Heart left ventricle (tissue), 16 donors: ENCODE results near the gene GNS. TPM values are rescaled to one million over a fixed set of nuclear protein-coding genes. Genes with fewer than 3 reads are reported as not detected.
A peak's percentile ranks its signal among the peaks of the same experiment; 100 is the strongest.

Experiments
- ATAC-seq, 4 donors: fragments of 200-7000 bp; cut with Tn5 transposase; one replicate each; pipeline ENCODE4 v1.9.1; 2020 to 2022; ENCODE audit warnings: moderate library complexity in 4 of 4, mild to moderate bottlenecking in 3 of 4, moderate number of reproducible peaks in 1 of 4
- DNase-seq, 5 donors: peaks; one replicate each; pipeline ENCODE4 v3.0.0-alpha.2; 2020
- H3K27ac ChIP-seq, 12 donors: fragments of 200-600 bp; sonication (generic) in 4 of 12; one replicate each; pipeline versions ENCODE4 v1.5.0 to v1.8.0; 2016 to 2022; ENCODE audit warnings: mild to moderate bottlenecking in 2 of 12
- H3K27me3 ChIP-seq, 9 donors: fragments of 200-600 bp; sonication (generic) in 2 of 9; one replicate each; pipeline versions ENCODE4 v1.5.1 to v1.8.0; 2016 to 2022; ENCODE audit warnings: mild to moderate bottlenecking in 3 of 9
- H3K36me3 ChIP-seq, 9 donors: fragments of 200-600 bp; sonication (generic) in 2 of 9; one replicate each; pipeline versions ENCODE4 v1.5.0 to v1.8.0; 2018 to 2022; ENCODE audit warnings: mild to moderate bottlenecking in 2 of 9
- H3K4me1 ChIP-seq, 12 donors: fragments of 200-600 bp; sonication (generic) in 4 of 12; one replicate each; pipeline versions ENCODE4 v1.5.0 to v1.8.0; 2016 to 2022; ENCODE audit warnings: mild to moderate bottlenecking in 3 of 12
- H3K4me3 ChIP-seq, 12 donors: fragments of 200-600 bp; sonication (generic) in 4 of 12; one replicate each; pipeline versions ENCODE4 v1.5.0 to v1.8.0; 2017 to 2022; ENCODE audit warnings: mild to moderate bottlenecking in 9 of 12, moderate library complexity in 4 of 12
- H3K9me3 ChIP-seq, 12 donors: fragments of 200-600 bp; sonication (generic) in 4 of 12; one replicate each; pipeline versions ENCODE4 v1.5.0 to v1.8.0; 2016 to 2022; ENCODE audit warnings: mild to moderate bottlenecking in 1 of 12
- CTCF ChIP-seq, 12 donors: fragments of 200-600 bp; sonication (generic) in 4 of 12; IDR thresholded peaks; one replicate each; pipeline versions ENCODE4 v1.5.0 to v1.8.0; 2018 to 2022; ENCODE audit warnings: antibody characterized with exemption in 12 of 12, mild to moderate bottlenecking in 5 of 12
- POLR2A ChIP-seq, 2 donors: fragments of 450-650 bp; IDR thresholded peaks; one replicate each; pipeline ENCODE4 v1.6.1; 2017; ENCODE audit warnings: antibody characterized with exemption in 2 of 2, mild to moderate bottlenecking in 2 of 2, moderate library complexity in 2 of 2
- WGBS, 4 donors: extraction: QIAGEN DNeasy Blood & Tissue Kit in 2 of 4; methylation state at CpG; one replicate each; pipeline versions ENCODE4 v1.1.5 to v1.1.7; 2013 to 2018; 5-methylcytosine and 5-hydroxymethylcytosine counted together
- intact Hi-C, 10 donors: fragments of 100-400 bp; cut with DNase I; formaldehyde crosslinking; loops; one replicate each; pipeline versions ENCODE4 v1.11.1 to v1.14.2; 2022
- polyA plus RNA-seq, 2 donors: library from polyadenylated mRNA; stranded (reverse); fragments of 200-250 nt; gene quantifications; one replicate each; pipeline ENCODE4 v1.2.3, GENCODE V29; 2013
- total RNA-seq, 9 donors: library from RNA; depleted of rRNA in 2 of 9; stranded (reverse); fragments of >200 nt in 2 of 9; fragmentation: NEBNext Ultra II Directional in 3 of 9; extraction: Animal tissue kit (Norgen Biotek cat#: 25700) in 3 of 9; gene quantifications; one replicate each; pipeline versions ENCODE4 v1.1.0 to v1.2.4, GENCODE V29; 2016 to 2023
- donor health status: ischemic (EF 13 %, LVEDD 7.1; RV severe dilation, severe dysfunction).
- donor health status: healthy with polysubstance abuse.
- donor health status: DM: no; HTN: yes; CAD: no.
- donor health status: DM: no; HTN: no; CAD: no.
- donor health status: ischemic (EF 25% LVEDD 6.9; RV normal size, moderate dysfunction).
- donor health status: ischemic (EF 25% LVEDD 5.7; RV mildly dilated, moderate dysfunction).
- donor health status: healthy.
- donor health status: DM: yes; HTN: yes; CAD: no.
- donor health status: ischemic (EF 35%, LVEDD 5.7; RV mildly dilated, moderate dysfunction).
- donor health status: nonischemic (EF 11% LVEDD 7.7; RV severe dilation, severe dysfunction).
- donor health status: DM: yes; HTN: yes; CAD: no.
- donor health status: PGD.
- donor health status: ischemic (EF 29% LVEDD 5.4; RV normal size, mild dysfunction).
- donor health status: nonischemic (EF 23%, LVEDD 6.1; RV moderate dilation, normal function).

GNS gene
- total and polyA plus RNA-seq, 11 donors, result 22.0 to 246 (median 115) TPM

DNA sequence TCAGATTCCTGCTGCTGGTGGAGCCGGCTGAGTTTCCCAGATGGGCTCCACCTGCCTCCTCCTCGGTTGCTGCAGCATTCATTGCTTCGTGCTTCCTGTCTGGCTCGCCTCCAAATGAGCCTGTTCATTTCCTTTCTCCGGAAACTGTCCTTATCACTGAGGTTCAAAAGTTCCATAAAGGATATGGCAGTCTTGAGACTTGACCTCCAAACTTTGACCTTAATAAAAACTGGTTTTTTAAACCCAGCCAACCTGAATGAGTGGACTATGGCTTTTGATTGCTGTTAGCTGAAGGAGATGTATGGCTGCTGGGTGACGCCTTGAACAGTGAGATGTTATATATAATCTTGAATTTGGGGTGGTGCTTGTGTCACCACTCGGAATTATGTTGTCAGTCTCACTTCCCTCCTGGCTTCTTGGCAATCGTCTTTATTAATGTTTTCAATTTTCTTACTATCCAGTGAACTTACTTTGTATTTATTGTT lies 86.2 kb downstream of the GNS start:
- Histone ChIP-seq H3K4me3 (no peak overlapping the region), H3K27ac (peak overlapping the region; percentile 50 to 89 (median 78)), H3K9me3 (no peaks in the 10 kb centered on the region), H3K27me3 (no peaks in the 10 kb centered on the region), H3K4me1 (peaks cover 15 to 100% (median 88%) of the 10 kb centered on the region in 12 donors), H3K36me3 (no peaks in the 10 kb centered on the region)
- 7 to 13% (median 11%) methylated on average over 8 of the region's 8 CpGs for WGBS, 4 donors
- TF ChIP-seq CTCF (IDR thresholded peaks at IDR 0.05) (no peak), POLR2A (IDR thresholded peaks at IDR 0.05) (no peak)
- peak; percentile 64 to 74 (median 71) for DNase-seq
- peak in 2 of 4 donors; percentile 17 for ATAC-seq
- intact Hi-C loops, result loop anchor here in 5 of 10 donors (5.0 kb wide), 1 partner anchor 61 kb away; the partner anchor contains the start of gene RASSF3 (in 5 of the 5)

- DNase-seq (no peak), ATAC-seq (no peak)
- Histone ChIP-seq H3K27me3 (no peaks in the 10 kb centered on the region), H3K27ac (peak overlapping the region in 11 of 12 donors; percentile 46 to 89 (median 77)), H3K36me3 (no peaks in the 10 kb centered on the region), H3K4me3 (no peak overlapping the region), H3K9me3 (no peaks in the 10 kb centered on the region), H3K4me1 (peaks cover 12 to 100% (median 95%) of the 10 kb centered on the region in 12 donors)
- intact Hi-C loops, result loop anchor here in 5 of 10 donors (5.0 kb wide), 1 partner anchor 59 kb away; the partner anchor contains the start of gene RASSF3 (in 5 of the 5)
- 31 to 45% (median 39%) methylated on average over 4 of the region's 4 CpGs for WGBS, 4 donors
- no peak for TF ChIP-seq CTCF (IDR thresholded peaks at IDR 0.05)
- TF ChIP-seq POLR2A (IDR thresholded peaks at IDR 0.05), result no peak
Measured at GRCh38 chr12:64671681-64672080, 87.5 kb downstream of the GNS start.

- H3K27me3 ChIP-seq, result no peaks in the 10 kb centered on the region
Measured at GRCh38 chr12:64670919-64671639, 88.1 kb downstream of the GNS start.

More at GRCh38 chr12:64670919-64671639, 88.1 kb downstream of the GNS start:
- TF ChIP-seq POLR2A (IDR thresholded peaks at IDR 0.05) (no peak), CTCF (IDR thresholded peaks at IDR 0.05) (no peak)
- 41 to 52% (median 44%) methylated on average over 8 of the region's 8 CpGs for WGBS, 4 donors
- peak; percentile 41 to 61 (median 50) for ATAC-seq
- H3K36me3 ChIP-seq, result no peaks in the 10 kb centered on the region
- peaks cover 15 to 100% (median 97%) of the 10 kb centered on the region in 12 donors for H3K4me1 ChIP-seq
- no peak overlapping the region for H3K4me3 ChIP-seq
- intact Hi-C loops, result loop anchor here in 5 of 10 donors (5.0 kb wide), 1 partner anchor 59 kb away; the partner anchor contains the start of gene RASSF3 (in 5 of the 5)
- no peaks in the 10 kb centered on the region for H3K9me3 ChIP-seq
- H3K27ac ChIP-seq, result peak overlapping the region; percentile 35 to 89 (median 74)
- DNase-seq, result no peak
